Activated CD8-positive, alpha-beta T cell treated with anti-CD3 and anti-CD28 coated beads, Interleukin-2, amount 10 ng/mL, durations not matched to agents 7 days and 5 days (primary cell): ENCODE results near the gene RBFOX1. TPM values are rescaled to one million over a fixed set of nuclear protein-coding genes. Genes with fewer than 3 reads are reported as not detected.

Source experiments
- ATAC-seq: fragments of 150-1000 bp; cut with Tn5 transposase; one replicate; pipeline ENCODE4 v1.10.0; 2021; ENCODE audit warnings: moderate library complexity
- CTCF ChIA-PET: fragments of 350-600 bp; sonication (Branson Sonifier 250); formaldehyde crosslinking; loops from one replicate; lab custom pipeline; 2021; ENCODE audit warnings: antibody characterized with exemption; lab: Charles Lee
- POLR2A ChIA-PET: fragments of 350-600 bp; sonication (Branson Sonifier 250); formaldehyde crosslinking; loops from one replicate; lab custom pipeline; 2021; ENCODE audit warnings: antibody characterized with exemption; lab: Charles Lee
- DNase-seq: peaks from one replicate; pipeline ENCODE4 v3.0.0-alpha.2; 2020
- H3K27ac Mint-ChIP-seq: one replicate; pipeline ENCODE4 v1.8.0; 2021; ENCODE audit warnings: mild to moderate bottlenecking, mixed read lengths
- H3K27me3 Mint-ChIP-seq: one replicate; pipeline ENCODE4 v1.8.0; 2021; ENCODE audit warnings: low read depth, mixed read lengths
- H3K36me3 Mint-ChIP-seq: one replicate; pipeline ENCODE4 v1.8.0; 2021; ENCODE audit warnings: low read depth, mixed read lengths
- H3K4me1 Mint-ChIP-seq: one replicate; pipeline ENCODE4 v1.8.0; 2021; ENCODE audit warnings: low read depth, mixed read lengths
- H3K4me3 Mint-ChIP-seq: one replicate; pipeline ENCODE4 v1.8.0; 2021; ENCODE audit warnings: mild to moderate bottlenecking, mixed read lengths
- H3K9me3 Mint-ChIP-seq: one replicate; pipeline ENCODE4 v1.8.0; 2022; ENCODE audit warnings: mixed read lengths; ENCODE audit not compliant: insufficient read depth
- total RNA-seq, 2 experiments: library from RNA; stranded (reverse); gene quantifications; one replicate each; pipeline ENCODE4 v1.2.3, GENCODE V29; 2021

Gene RBFOX1
- total RNA-seq, 2 experiments from 2014 or later: not detected

- ChIA-PET POLR2A (no interaction called here), CTCF (no interaction called here)
- ATAC-seq: no peak
- Mint-ChIP-seq H3K9me3 (peaks cover 9% of the 10 kb centered on the region), H3K4me1 (no peaks in the 10 kb centered on the region), H3K27me3 (no peaks in the 10 kb centered on the region), H3K36me3 (no peaks in the 10 kb centered on the region), H3K27ac (no peak overlapping the region), H3K4me3 (no peak overlapping the region)
- DNase-seq: no peak
Observed at GRCh38 chr16:7561908-7562405, 229.3 kb downstream of the RBFOX1 start.

GRCh38 chr16:7566360-7566759, 233.7 kb downstream of the RBFOX1 start:
- Mint-ChIP-seq H3K9me3 (peaks cover 4% of the 10 kb centered on the region), H3K36me3 (no peaks in the 10 kb centered on the region), H3K4me3 (no peak overlapping the region), H3K27ac (no peak overlapping the region), H3K4me1 (no peaks in the 10 kb centered on the region), H3K27me3 (no peaks in the 10 kb centered on the region)
- CTCF ChIA-PET: no interaction called here
- ATAC-seq: no peak
- no peak for DNase-seq
- POLR2A ChIA-PET: no interaction called here

GRCh38 chr16:7571366-7571765, 238.7 kb downstream of the RBFOX1 start:
- CTCF ChIA-PET: no interaction called here
- Mint-ChIP-seq H3K4me1 (no peaks in the 10 kb centered on the region), H3K9me3 (peaks cover 6% of the 10 kb centered on the region), H3K4me3 (no peak overlapping the region), H3K36me3 (no peaks in the 10 kb centered on the region), H3K27ac (no peak overlapping the region), H3K27me3 (no peaks in the 10 kb centered on the region)
- POLR2A ChIA-PET: no interaction called here
- no peak for DNase-seq
- no peak for ATAC-seq

- Mint-ChIP-seq H3K4me1 (no peaks in the 10 kb centered on the region), H3K27me3 (no peaks in the 10 kb centered on the region), H3K36me3 (no peaks in the 10 kb centered on the region), H3K4me3 (no peak overlapping the region), H3K9me3 (peaks cover 9% of the 10 kb centered on the region), H3K27ac (no peak overlapping the region)
- POLR2A ChIA-PET: no interaction called here
- DNase-seq (no peak), ATAC-seq (no peak)
- CTCF ChIA-PET: no interaction called here
Observed at GRCh38 chr16:7577588-7577987, 244.9 kb downstream of the RBFOX1 start.

- ATAC-seq (no peak), DNase-seq (no peak)
- Mint-ChIP-seq H3K27me3 (no peaks in the 10 kb centered on the region), H3K9me3 (peaks cover 3% of the 10 kb centered on the region), H3K27ac (no peak overlapping the region), H3K36me3 (no peaks in the 10 kb centered on the region), H3K4me1 (no peaks in the 10 kb centered on the region), H3K4me3 (no peak overlapping the region)
- ChIA-PET CTCF (no interaction called here), POLR2A (no interaction called here)
Observed at GRCh38 chr16:7579454-7579853, 246.8 kb downstream of the RBFOX1 start.

GRCh38 chr16:7581175-7581574, 248.5 kb downstream of the RBFOX1 start:
- no peak for ATAC-seq
- POLR2A ChIA-PET: no interaction called here
- Mint-ChIP-seq H3K9me3 (peaks cover 9% of the 10 kb centered on the region), H3K4me3 (no peak overlapping the region), H3K27me3 (no peaks in the 10 kb centered on the region), H3K4me1 (no peaks in the 10 kb centered on the region), H3K36me3 (no peaks in the 10 kb centered on the region), H3K27ac (no peak overlapping the region)
- CTCF ChIA-PET: no interaction called here
- DNase-seq: no peak

GRCh38 chr16:7583396-7583795, 250.8 kb downstream of the RBFOX1 start:
- Mint-ChIP-seq H3K36me3 (no peaks in the 10 kb centered on the region), H3K4me1 (no peaks in the 10 kb centered on the region), H3K27me3 (no peaks in the 10 kb centered on the region), H3K4me3 (no peak overlapping the region), H3K27ac (no peak overlapping the region), H3K9me3 (peaks cover 11% of the 10 kb centered on the region)
- ChIA-PET POLR2A (no interaction called here), CTCF (no interaction called here)
- ATAC-seq (no peak), DNase-seq (no peak)

GRCh38 chr16:7584561-7584960, 251.9 kb downstream of the RBFOX1 start:
- no peak for ATAC-seq
- DNase-seq: no peak
- Mint-ChIP-seq H3K4me3 (no peak overlapping the region), H3K27me3 (no peaks in the 10 kb centered on the region), H3K4me1 (no peaks in the 10 kb centered on the region), H3K36me3 (no peaks in the 10 kb centered on the region), H3K27ac (no peak overlapping the region), H3K9me3 (peaks cover 17% of the 10 kb centered on the region)
- CTCF ChIA-PET: no interaction called here
- POLR2A ChIA-PET: no interaction called here

GRCh38 chr16:7585705-7586104, 253.1 kb downstream of the RBFOX1 start:
- Mint-ChIP-seq H3K4me3 (no peak overlapping the region), H3K4me1 (no peaks in the 10 kb centered on the region), H3K27ac (no peak overlapping the region), H3K9me3 (peaks cover 17% of the 10 kb centered on the region), H3K27me3 (no peaks in the 10 kb centered on the region), H3K36me3 (no peaks in the 10 kb centered on the region)
- POLR2A ChIA-PET: no interaction called here
- ATAC-seq (no peak), DNase-seq (no peak)
- CTCF ChIA-PET: no interaction called here

GRCh38 chr16:7590934-7591333, 258.3 kb downstream of the RBFOX1 start:
- Mint-ChIP-seq H3K4me1 (no peaks in the 10 kb centered on the region), H3K9me3 (peaks cover 17% of the 10 kb centered on the region), H3K4me3 (no peak overlapping the region), H3K27me3 (no peaks in the 10 kb centered on the region), H3K27ac (no peak overlapping the region), H3K36me3 (no peaks in the 10 kb centered on the region)
- no peak for DNase-seq
- ATAC-seq: no peak
- ChIA-PET POLR2A (no interaction called here), CTCF (no interaction called here)

- peaks cover 12% of the 10 kb centered on the region for H3K9me3 Mint-ChIP-seq
- ChIA-PET CTCF (no interaction called here), POLR2A (no interaction called here)
- ATAC-seq (no peak), DNase-seq (no peak)
- no peak overlapping the region for H3K4me3 Mint-ChIP-seq
- no peak overlapping the region for H3K27ac Mint-ChIP-seq
- H3K36me3 Mint-ChIP-seq: no peaks in the 10 kb centered on the region
- H3K27me3 Mint-ChIP-seq: no peaks in the 10 kb centered on the region
- H3K4me1 Mint-ChIP-seq: no peaks in the 10 kb centered on the region
Observed at GRCh38 chr16:7596308-7596707, 263.7 kb downstream of the RBFOX1 start.

GRCh38 chr16:7597677-7598076, 265.0 kb downstream of the RBFOX1 start:
- H3K27me3 Mint-ChIP-seq: no peaks in the 10 kb centered on the region
- no peaks in the 10 kb centered on the region for H3K36me3 Mint-ChIP-seq
- DNase-seq: no peak

GRCh38 chr16:7601100-7601499, 268.5 kb downstream of the RBFOX1 start:
- Mint-ChIP-seq H3K27me3 (no peaks in the 10 kb centered on the region), H3K36me3 (no peaks in the 10 kb centered on the region), H3K4me3 (no peak overlapping the region), H3K4me1 (no peaks in the 10 kb centered on the region), H3K9me3 (peaks cover 10% of the 10 kb centered on the region), H3K27ac (no peak overlapping the region)
- ATAC-seq: no peak
- ChIA-PET CTCF (no interaction called here), POLR2A (no interaction called here)
- DNase-seq: no peak

More at GRCh38 chr16:7597677-7598076, 265.0 kb downstream of the RBFOX1 start:
- POLR2A ChIA-PET: no interaction called here
- CTCF ChIA-PET: no interaction called here
- Mint-ChIP-seq H3K4me3 (no peak overlapping the region), H3K27ac (no peak overlapping the region), H3K9me3 (peaks cover 12% of the 10 kb centered on the region), H3K4me1 (no peaks in the 10 kb centered on the region)
- no peak for ATAC-seq
